GM12878 (cell line): ENCODE data around the gene RMI2. TPM values are rescaled to one million over a fixed set of nuclear protein-coding genes. Genes with fewer than 3 reads are reported as not detected.

Experiments
- ATF2 ChIP-seq: IDR thresholded peaks from 2 replicates; pipeline ENCODE4 v1.6.1; 2012; ENCODE audit warnings: low read length, inconsistent platforms
- HDAC2 ChIP-seq: fragments of 200-600 bp; sonication (generic); IDR thresholded peaks from 2 replicates; pipeline ENCODE4 v1.6.1; 2017
- HDAC6 ChIP-seq: fragments of 200-600 bp; sonication (generic); IDR thresholded peaks from one replicate; pipeline ENCODE4 v1.8.0; 2017; ENCODE audit warnings: antibody characterized with exemption; ENCODE audit not compliant: unreplicated experiment
- IRF3 ChIP-seq: fragments of 450-650 bp; IDR thresholded peaks from 2 replicates; pipeline ENCODE4 v1.6.1; 2014; ENCODE audit warnings: mild to moderate bottlenecking
- MAX ChIP-seq: IDR thresholded peaks from 2 replicates; pipeline ENCODE4 v1.6.1; 2012; ENCODE audit warnings: low read depth, low read length, improper control_type of control experiment
- MTA2 ChIP-seq: fragments of 450-650 bp; IDR thresholded peaks from 2 replicates; pipeline ENCODE4 v1.6.1; 2016; ENCODE audit warnings: low read depth, mild to moderate bottlenecking, moderate library complexity
- NBN ChIP-seq: fragments of 450-650 bp; IDR thresholded peaks from 2 replicates; pipeline ENCODE4 v1.6.1; 2016
- PAX5 ChIP-seq: IDR thresholded peaks from 2 replicates; pipeline ENCODE4 v1.6.1; 2011; ENCODE audit warnings: low read depth, low read length, borderline replicate concordance
- POU2F2 ChIP-seq: IDR thresholded peaks from 3 replicates; pipeline ENCODE4 v1.6.1; 2011; ENCODE audit warnings: low read depth, mild to moderate bottlenecking, low read length, borderline replicate concordance
- SIX5 ChIP-seq: IDR thresholded peaks from 2 replicates; pipeline ENCODE4 v1.6.1; 2011; ENCODE audit warnings: mild to moderate bottlenecking, low read depth, low read length, moderate library complexity; ENCODE audit not compliant: severe bottlenecking
- TCF12 ChIP-seq: IDR thresholded peaks from 2 replicates; pipeline ENCODE4 v1.6.1; 2011; ENCODE audit warnings: low read depth, mild to moderate bottlenecking, low read length
- TCF3 ChIP-seq: IDR thresholded peaks from 2 replicates; pipeline ENCODE4 v1.6.1; 2012; ENCODE audit warnings: low read depth, mild to moderate bottlenecking, low read length, borderline replicate concordance; ENCODE audit not compliant: insufficient read depth
- USF2 ChIP-seq: IDR thresholded peaks from 2 replicates; pipeline ENCODE4 v1.6.1; 2011; ENCODE audit warnings: low read depth, low read length, improper control_type of control experiment, borderline replicate concordance
- polyA plus RNA-seq, 11 experiments: library from polyadenylated mRNA; depleted of rRNA in 4 of 11; unstranded in 6 of 11; stranded (reverse) in 5 of 11; fragments of >200 nt; fragmentation: Nextera tagmentation in 4 of 11; fragmentation: Illumina TruSeq in 1 of 11; extraction: Ambion mirVana in 4 of 11; extraction: Trizol in 1 of 11; gene quantifications; 1 replicate in 1 of 11; 2 replicates in 10 of 11; pipeline versions ENCODE4 v1.2.1 to v1.2.3, GENCODE V29; 2011 to 2016; ENCODE audit warnings: inconsistent platforms in 2 of 11, missing spikeins in 2 of 11, low read depth in 1 of 11
- total RNA-seq, 4 experiments: library from RNA; depleted of rRNA in 3 of 4; stranded (reverse); fragments of >200 nt in 3 of 4; fragmentation: Illumina TruSeq in 1 of 4; extraction: Trizol in 1 of 4; gene quantifications; 2 replicates each; pipeline versions ENCODE4 v1.2.1 to v1.2.3, GENCODE V29; 2013 to 2021

Gene RMI2
- total and polyA plus RNA-seq, 10 of the 15 experiments (the other 5 are each of a cell fraction or from before 2014, with no cell fraction given): 9.6 to 68.8 (median 32.1) TPM

GRCh38 chr16:11306997-11307638, 38.1 kb upstream of the RMI2 start (continued):
- no peak for TF ChIP-seq IRF3
- no peak for TF ChIP-seq MTA2
- TF ChIP-seq HDAC6: no peak
- no peak for TF ChIP-seq SIX5
- TF ChIP-seq TCF3: no peak; the same call in 1 of the 2 replicates
- no peak for TF ChIP-seq USF2
- no peak for TF ChIP-seq HDAC2
- TF ChIP-seq PAX5: no peak
- peak; percentile 14; the same call in 1 of the 3 replicates for TF ChIP-seq POU2F2
- no peak for TF ChIP-seq ATF2
- 0 out of 2 replicates have a peak, but pooled peaks have one; percentile 6 for TF ChIP-seq TCF12
- 0 out of 2 replicates have a peak, but pooled peaks have one; percentile 30 for TF ChIP-seq NBN
- no peak for TF ChIP-seq MAX
